ENCODE measurements around the gene DNAJC9.
"Not testable (repeated sequence)": the region's sequence is repeated elsewhere in the genome, so short reads cannot be mapped to it uniquely, and the experiment has no call there.

Gene DNAJC9, protein sequence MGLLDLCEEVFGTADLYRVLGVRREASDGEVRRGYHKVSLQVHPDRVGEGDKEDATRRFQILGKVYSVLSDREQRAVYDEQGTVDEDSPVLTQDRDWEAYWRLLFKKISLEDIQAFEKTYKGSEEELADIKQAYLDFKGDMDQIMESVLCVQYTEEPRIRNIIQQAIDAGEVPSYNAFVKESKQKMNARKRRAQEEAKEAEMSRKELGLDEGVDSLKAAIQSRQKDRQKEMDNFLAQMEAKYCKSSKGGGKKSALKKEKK

DNA sequence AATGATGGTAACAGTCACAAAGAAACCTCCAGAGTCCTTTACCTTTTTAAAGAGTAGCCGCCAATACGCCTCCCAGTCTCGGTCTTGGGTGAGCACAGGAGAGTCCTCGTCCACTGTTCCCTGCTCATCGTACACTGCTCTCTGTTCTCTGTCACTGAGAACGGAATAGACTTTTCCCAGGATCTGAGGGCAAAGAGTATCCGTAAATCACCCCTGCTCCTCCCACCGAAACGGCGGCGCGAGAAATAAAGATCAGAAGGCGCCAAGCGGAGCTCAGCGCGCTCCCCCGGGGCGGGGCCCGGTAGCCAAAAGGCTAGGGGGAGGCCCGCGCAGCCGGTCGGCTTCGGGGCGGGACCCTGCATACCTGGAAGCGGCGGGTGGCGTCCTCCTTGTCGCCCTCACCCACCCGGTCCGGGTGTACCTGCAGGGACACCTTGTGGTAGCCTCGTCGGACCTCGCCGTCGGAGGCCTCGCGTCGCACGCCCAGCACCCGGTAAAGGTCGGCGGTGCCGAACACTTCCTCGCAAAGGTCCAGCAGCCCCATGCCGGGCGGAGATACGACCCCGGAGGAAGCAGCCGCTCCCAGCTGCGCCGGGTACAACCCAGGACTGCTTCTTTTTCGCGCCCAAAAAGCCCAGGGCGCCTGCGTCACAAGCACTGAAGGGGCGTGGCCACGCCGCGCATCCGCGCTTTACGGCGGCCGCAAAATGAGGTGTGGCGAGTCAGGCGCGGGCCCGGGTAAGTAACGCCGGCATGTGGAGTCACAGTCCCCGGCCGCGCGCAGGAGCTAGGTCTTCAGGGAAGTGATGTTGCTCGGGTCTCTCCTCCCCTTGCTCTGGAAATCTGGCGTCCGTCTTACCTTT lies at the start of gene DNAJC9:
DNAJC9 (minus strand) TSS at position 610 of the 863 bp plus-strand sequence; CDS start at position 544, 66 bp downstream.
- peak; percentile 97 for DNase-seq

DNA sequence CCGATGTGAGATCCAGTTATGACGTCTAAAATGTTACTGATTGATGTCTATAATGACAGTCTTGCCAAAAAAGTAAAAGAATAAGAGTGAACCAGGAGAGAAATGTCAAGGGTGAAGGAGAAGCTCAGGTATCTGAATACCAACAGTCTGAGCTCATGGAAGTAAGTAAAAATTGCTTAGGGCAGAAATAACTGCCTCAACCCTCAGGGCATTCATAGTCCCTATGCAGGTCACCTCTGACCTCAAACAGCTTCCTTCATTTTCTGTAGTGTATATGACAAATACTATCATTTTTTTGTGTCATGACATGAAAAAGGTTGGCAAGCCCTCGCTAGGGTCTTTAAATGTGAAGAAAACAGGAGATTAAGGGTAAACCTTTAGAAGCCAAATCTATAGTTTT lies 46.4 kb upstream of the DNAJC9 start:
- DNase-seq, result no peak

DNA sequence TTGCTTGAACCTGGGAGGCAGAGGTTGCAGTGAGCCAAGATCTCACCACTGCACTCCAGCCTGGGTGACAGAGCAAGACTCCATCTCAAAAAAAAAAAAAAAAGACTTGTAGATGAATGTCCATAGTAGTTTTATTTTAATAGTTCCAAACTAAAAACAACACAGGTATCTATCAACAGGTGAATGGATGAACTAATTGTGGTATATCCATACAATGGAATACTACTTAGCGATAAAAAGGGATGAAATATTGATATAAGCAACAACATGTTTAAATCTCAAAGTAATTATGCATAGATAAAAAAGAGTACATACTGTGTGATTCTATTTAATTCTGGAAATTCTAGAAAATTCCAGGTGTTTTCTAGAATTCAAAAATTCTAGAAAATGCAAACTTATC lies 42.9 kb upstream of the DNAJC9 start:
- no peak for DNase-seq

DNA sequence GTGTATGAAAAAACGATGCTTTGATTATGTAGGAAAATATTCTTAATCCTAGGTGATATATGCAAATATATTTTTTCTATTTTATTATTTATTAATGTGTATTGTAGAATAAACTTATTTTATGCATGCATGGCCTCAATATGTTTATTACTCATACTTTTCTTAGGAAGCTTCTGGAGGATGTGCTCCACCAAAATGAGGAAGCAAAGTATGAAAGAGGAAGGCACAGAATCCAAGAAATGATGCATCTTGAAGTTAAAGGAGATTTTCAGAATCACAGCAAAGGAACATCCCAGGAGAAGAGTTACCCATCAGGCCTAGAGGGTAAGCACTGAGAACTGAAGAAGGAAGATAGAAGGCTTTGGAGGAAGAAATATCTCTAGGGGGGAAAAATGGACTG lies 40.4 kb upstream of the DNAJC9 start:
- no peak for DNase-seq

DNA sequence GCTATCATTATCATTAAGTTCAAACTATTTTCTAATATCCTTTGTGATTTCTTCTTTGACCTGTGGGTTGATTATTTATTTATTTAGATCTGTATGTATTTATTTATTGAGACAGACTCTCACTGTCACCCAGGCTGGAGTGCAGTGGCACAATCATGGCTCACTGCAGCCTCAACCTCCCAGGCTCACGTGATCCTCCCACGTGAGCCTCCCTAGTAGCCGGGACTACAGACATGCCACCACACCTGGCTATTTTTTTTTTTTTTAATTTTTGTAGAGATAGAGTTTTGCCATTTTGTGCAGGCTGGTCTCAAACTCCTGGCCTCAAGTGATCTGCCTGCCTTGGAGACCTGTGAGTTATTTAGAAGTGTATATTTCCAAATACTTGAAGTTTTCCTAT lies 34.0 kb upstream of the DNAJC9 start:
- DNase-seq, result no peak

DNA sequence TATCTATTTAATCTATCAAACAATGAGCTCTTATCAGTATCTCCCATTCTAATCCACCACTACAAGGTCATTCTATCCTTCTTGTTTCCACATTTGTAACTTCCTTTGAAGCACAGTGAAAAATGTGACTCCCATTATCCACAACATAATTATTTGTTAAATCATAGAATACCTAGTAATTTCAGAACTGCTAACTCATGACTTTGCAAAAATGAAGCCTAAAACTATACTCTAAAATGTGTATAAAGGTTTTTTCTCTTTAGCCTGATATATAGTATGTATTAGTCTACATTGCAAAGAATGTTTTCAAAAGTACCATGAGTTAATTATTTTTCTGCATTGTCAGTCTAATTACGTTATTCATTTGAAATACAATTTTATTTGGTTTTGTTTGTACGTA lies 17.4 kb upstream of the DNAJC9 start:
- no peak for DNase-seq

DNA sequence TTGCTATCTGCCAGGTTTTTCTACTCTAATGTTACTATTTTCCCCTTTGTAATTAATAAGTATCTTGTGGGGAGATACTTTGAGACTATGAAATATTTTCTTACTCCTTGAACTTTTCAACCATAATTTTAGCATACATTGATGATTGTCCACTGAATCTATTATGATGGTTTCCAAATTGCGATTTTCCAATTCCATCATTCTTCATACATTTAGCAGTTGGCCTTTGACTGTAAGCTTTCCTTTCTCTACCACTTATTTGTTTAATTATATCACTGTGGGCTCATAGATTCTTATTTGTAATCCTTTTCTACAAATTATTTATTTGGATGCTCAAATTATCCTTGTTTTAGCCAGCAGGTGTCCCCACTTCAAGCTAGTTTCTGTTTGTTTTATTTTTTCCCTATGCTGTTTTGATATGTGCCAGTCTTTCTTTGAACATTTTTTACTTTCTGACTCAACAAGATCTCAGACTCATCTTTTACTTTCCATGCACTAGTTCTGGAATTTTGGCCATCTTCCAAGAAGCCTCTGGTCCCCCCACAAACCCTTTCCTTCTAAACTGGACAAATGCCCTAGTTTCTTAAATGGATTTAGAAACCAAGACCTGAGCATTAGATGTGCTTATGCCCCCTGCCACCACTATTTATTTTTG lies 16.8 kb upstream of the DNAJC9 start:
- DNase-seq, result peak; percentile 21

DNA sequence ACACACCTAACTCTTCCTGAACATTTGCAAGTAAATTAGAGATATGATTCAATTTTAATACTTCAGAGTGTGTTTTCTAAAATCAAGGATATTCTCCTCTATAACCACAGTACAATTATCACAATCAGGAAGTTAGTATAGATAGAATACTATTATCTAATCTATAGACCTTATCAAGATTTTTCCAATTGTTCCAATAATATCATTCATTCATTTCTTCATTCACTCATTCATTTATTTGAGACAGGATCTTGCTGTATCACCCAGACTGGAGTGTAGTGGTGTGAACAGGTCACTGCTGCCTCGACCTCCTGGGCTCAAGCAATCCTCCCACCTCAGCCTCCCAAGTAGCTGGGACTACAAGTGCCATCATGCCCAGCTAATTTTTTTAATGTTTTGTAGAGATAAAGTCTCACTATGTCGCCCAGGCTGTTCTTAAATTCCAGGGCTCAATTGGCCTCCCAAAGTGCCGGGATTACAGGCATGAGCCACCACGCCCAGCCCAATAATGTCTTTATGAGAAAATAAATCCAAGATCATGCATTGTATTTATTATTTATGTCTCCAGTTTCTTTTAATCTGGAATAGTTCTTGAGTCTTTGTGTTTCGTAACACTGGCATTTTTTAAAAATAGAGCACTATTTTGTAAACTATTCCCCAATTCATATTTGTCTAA lies 16.0 kb upstream of the DNAJC9 start:
- no peak for DNase-seq

DNA sequence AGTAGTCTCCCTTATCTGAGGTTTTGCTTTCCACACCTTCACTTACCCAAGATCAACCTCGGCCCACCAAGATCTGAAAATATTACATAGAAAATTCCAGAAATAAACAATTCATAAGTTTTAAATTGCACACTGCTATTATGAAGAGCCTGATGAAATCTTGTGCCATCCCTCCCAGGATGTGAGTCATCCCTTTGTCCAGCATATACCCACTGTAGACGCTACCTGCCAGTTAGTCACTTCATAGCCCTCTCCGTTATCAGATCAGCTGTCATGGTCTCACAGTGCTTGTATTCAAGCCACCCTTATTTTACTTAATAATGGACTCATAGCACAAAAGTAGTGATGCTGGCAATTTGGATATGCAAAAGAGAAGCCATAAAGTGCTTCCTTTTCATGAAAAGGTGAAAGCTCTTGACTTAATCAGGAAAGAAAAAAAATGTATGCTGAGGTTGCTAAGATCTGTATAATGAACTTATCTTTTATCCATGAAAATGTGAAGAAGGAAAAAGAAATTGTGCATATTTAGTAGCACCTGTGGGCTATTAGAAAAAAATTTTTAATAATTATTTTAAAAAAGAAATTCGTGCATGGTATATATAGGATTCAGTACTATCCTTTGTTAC lies 15.2 kb upstream of the DNAJC9 start:
- no peak for DNase-seq

DNA sequence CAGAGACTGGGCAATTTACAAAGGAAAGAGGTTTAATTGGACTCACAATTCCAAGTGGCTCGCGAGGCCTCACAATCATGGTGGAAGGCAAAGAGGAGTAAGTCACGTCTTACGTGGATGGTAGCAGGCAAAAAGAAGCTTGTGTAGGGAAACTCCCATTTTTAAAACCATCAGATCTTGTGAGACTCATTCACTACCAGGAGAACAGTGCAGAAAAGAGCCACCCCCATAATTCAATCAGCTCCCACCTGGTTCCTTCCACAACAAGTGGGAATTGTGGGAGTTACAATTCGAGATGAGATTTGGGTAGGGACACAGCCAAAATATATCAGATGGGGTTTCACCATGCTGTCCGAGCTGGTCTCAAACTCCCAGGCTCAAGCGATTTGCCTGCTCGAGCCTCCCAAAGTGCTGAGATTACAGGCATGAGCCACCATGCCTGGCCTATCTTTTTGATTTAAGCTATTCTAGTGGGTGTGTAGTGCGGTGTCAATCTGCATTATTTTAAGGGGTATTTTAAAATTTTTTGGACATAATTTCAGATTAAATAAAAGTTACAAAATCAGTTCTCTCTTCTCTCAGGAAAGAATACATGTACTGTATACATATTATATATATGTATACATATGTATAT lies 14.4 kb upstream of the DNAJC9 start:
- DNase-seq, result no peak

DNA sequence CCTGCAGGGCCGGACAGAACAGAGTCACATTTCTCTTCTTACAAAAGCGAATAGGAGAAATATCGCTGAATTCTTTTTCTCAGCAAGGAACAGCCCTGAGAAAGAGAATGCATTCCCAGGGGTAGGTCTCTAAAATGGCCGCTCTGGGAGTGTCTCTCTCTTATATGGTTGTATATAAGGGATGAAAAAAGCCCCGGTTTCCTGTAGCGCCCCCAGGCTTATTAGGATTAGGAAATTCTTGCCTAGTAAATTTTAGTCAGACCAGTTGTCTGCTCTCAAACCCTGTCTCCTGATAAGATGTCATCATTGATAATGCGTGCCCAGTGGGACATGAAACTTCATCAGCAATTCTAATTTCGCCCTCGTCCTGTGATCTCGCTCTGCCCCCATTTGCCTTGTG lies 11.6 kb upstream of the DNAJC9 start:
- DNase-seq, result not testable (repeated sequence)

DNA sequence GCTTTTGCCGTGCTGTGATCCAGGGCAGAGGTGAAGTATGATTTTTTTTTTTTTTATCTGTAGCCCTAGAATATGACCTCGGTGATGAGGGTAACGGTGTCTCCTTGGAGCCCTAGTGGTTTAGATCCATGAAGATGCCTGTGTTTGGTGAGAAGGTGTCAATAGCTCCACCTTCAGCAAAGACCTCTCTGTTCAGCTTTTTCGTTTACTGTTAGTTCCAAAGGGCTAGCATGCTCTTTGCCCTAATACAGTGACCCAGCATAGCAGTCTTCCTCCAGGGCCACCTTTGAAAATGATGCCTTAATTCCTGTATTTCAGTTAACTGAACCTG lies 6.1 kb upstream of the DNAJC9 start:
- no peak for DNase-seq

DNA sequence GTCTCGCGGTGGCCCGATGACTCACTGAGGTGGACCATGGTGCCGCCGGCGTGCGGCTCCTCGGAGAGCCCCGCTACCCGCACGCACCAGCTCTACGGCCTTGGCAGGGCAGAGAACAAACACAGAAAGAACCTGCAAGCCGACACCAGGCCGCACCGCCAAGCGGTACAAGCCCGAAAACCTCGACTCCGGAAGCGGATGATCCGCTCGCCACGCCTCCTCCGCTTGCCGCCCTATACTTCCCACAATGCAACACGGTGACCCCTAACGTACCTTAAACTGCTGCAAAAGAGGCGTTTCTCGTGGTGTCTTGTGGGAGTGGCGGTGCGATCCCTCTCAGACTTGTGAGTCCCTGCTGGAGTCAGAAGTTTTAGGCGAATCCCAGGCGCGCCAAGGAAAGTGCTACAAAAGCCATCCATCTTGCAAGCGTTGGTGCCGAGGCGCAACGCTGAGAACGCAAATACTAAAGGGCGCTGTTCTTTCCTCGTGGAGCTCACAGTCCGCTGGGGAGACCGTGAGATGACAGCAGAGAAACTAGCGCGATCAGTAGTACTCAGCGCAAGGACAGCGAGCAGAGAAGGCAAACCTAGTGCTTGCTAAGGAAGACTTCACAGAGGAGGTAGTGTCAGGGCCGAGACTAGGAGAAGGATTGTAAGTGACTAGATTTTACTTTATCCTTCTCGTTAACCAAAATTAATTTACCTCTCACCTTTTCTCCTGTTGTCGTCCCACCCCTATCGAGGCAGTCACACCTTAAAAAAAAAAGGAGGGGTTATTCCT lies 5.6 kb upstream of the DNAJC9 start, which contains the start of gene MRPS16:
MRPS16 (minus strand) TSS at position 200 of the 780 bp plus-strand sequence; CDS start at position 38, 162 bp downstream.
- DNase-seq, result peak; percentile 98

DNA sequence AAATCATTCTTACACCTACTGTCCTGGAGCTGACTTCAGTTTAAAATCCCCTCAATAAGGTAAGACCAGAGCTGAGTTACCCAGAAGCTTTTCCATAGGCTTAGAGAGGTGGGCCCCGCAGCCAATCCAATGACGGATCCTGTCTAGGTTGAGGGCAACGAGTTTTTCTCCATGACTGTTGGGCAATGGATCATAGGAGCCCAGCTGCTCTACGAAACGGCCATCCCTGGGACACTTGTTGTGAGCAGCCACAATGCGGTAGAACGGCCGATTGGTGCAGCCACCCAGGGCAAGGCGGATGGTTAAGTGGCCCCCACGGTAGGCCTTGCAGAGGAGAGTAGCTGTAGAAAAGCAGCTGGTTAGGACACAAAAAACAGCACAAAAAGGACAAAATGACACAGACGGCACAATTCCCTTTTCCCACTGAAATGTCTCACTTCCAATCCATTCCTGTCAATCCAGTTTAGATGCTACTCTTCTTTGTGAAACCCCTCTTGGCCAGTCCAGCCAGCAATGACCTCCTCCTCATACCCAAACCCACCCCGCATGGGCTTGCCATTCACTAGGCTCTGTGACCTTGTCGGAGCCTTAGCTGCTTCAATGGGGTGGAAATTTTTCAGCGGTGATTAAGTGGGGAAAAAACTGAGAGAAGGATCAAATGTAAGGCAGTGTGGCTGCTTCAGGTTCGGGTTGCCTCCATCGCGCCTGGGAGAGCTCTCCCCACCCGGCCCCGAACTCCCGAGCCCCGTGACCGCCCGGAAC lies 4.8 kb upstream of the DNAJC9 start:
- no peak for DNase-seq

DNA sequence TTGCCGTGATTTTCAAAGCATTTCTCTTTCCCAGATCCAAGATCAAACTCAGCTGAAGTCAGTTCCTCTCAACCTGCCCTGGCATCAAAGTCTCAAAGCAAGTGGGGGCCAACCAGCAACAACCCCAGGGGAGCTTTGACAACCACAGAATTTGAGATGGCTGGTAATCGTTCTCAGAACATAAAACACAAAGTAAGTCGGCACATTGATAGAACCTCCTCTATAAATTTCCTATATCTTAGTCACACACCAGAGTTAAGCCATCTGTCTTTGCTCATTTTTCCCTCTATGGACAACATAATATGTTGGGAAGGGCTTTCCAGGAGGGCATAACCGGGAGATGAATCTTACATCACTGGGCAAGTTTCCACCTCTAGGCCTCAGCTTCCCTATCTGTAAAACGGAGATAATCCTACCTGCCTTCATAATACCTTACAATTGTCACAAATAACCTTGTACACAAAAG lies 1.2 kb upstream of the DNAJC9 start:
- no peak for DNase-seq

DNA sequence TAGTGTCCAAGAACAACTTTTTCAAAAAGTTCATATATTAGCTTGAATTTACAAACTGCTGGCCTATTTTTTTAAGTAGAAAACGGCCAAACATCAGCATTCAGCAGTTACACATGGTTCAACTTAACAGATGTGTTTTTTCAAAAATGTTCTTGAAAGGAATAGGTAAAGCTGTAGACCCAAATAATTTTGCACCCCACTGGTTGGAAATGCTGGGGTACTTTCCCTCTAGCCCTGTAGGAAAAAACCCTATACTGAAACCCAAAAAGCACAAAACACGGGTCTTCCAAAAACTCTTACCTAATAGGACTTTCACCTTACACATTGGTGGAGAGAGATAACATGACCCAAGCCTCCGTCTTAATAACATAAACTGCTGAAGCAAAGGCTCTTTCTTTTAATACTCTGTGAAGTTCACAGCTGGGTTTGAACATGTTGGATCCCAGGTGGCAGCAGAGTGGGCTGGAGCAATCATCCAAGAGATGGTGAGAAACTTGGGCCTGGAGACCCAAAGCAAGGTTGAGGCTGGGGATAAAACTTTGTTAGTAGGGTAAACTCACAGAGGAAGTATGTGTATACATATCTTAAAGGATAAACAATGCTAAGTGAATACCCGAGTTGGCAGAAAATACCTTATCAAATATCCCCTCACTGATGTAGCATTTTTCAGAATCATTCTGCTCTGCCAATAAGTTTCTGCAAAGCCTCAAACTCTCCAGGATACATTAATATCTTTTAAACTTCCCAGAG lies 629 bp upstream of the DNAJC9 start:
- DNase-seq, result no peak

DNA sequence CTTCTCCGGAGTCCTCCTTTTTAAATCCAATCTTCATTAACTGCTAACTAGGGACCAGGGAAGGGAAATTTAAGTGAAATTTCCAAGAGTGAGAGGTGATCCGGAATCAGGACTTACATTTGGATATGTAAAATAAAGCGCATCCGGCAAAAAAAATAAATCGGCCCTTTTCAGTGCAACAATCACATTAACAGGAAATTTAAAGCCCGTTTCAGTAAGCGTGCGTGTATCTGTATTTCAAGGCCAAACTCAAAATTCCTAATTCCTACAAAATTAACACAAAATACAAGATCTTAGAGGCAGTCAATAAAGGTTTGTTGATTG lies 771 bp downstream of the DNAJC9 start:
- DNase-seq, result no peak

DNA sequence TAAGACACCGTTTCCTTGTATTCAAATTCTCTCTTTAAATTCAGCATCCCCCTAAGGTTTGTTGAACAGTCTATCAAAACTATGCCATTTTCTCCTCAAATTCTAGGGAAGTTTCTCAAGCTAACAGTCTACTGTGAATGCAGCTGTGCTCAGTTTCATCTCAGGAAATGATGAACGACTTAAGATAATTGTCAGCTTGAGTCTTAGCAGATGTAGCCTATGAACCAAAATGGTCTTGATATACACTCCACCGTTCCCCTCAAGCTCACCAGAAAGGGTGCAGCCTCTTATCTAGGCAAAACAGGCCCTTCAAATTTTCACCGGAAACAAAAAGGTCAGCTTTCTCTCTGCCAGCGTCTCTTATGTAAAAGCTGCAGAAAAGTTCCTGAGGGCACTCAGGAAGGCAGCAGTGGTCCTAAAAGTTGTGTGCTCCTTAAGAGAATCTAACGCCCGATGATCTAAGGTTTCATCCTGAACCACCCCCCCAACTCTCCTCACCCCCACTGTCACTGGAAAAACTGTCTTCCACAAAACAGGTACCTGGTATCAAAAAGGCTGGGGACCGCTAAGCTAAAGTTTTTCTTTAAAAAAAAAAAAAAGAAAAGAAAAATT lies 2.1 kb downstream of the DNAJC9 start:
- DNase-seq, result no peak

DNA sequence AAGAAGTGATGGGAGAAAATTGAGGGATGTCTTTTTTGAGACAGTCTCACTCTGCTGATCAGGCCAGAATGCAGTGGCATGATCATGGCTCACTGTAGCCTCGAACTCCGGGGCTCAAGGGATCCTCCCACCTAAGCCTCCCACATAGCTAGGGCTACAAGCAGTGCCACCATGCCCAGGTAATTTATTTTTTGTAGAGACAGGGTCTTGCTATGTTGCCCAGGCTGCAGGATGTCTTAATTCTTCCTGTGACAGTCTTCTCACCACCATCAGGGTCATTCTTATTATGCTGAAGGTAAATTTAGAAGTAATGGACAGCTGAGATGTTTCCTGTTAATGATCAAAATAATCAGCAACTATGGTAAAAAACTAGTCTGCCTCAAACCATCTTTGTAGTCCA lies 7.1 kb downstream of the DNAJC9 start:
- no peak for DNase-seq
